H1 (cell line): ENCODE results near the gene CATSPERD. TPM values are rescaled to one million over a fixed set of nuclear protein-coding genes. Genes with fewer than 3 reads are reported as not detected.

ENCODE experiments used
- CHD7 ChIP-seq: fragments of 300-600 bp; sonication (generic); IDR thresholded peaks from 2 replicates; pipeline ENCODE4 v1.7.1; 2012; ENCODE audit warnings: low read length, moderate library complexity, mild to moderate bottlenecking, inconsistent platforms; ENCODE audit not compliant: insufficient replicate concordance
- POLR2A ChIP-seq, 2 experiments: IDR thresholded peaks; 1 replicate in 1 of 2; 2 replicates in 1 of 2; pipeline ENCODE4 v1.6.1; 2011; ENCODE audit warnings: low read depth in 2 of 2, low read length in 2 of 2, mild to moderate bottlenecking in 2 of 2; ENCODE audit errors: control extremely low read depth in 1 of 2
- SIN3A ChIP-seq, 2 experiments: IDR thresholded peaks in 1 of 2; conservative IDR thresholded peaks in 1 of 2; 2 replicates each; pipeline ENCODE4 v1.6.1; 2011 to 2012; ENCODE audit warnings: low read length in 2 of 2, improper control_type of control experiment in 1 of 2, low read depth in 1 of 2, mild to moderate bottlenecking in 1 of 2
- polyA plus RNA-seq, 7 experiments: library from polyadenylated mRNA; depleted of rRNA in 3 of 7; stranded (reverse) in 5 of 7; unstranded in 2 of 7; fragments of >200 nt in 5 of 7; fragments of 200-250 nt in 2 of 7; gene quantifications; 1 replicate in 5 of 7; 2 replicates in 1 of 7; 4 replicates in 1 of 7; pipeline versions ENCODE4 v1.2.1 to v1.2.3, GENCODE V29; 2011 to 2013; ENCODE audit warnings: missing spikeins in 2 of 7, mixed read lengths in 2 of 7
- total RNA-seq: library from RNA; stranded (reverse); fragmentation: NEBNext Ultra II Directional; extraction: Animal tissue kit (Norgen Biotek cat#: 25700); gene quantifications from 2 replicates; pipeline ENCODE4 v1.2.1, GENCODE V29; 2021

CATSPERD gene
- total and polyA plus RNA-seq, 2 of the 8 experiments (the other 6 are each of a cell fraction or from before 2014, with no cell fraction given) = 0.12 TPM; not detected in 1

GRCh38 chr19:5788422-5788821, 68.0 kb downstream of the CATSPERD start (continued):
- TF ChIP-seq CHD7 (no peak), POLR2A (IDR thresholded peaks at IDR 0.05; ENCODE audit: control extremely low read depth in 1 of 2, low read depth in 2 of 2, low read length in 2 of 2) (no peak), SIN3A (conservative IDR thresholded peaks at IDR 0.05 in 1 of 2, IDR thresholded peaks at IDR 0.05 in 1 of 2; ENCODE audit: low read depth in 1 of 2, low read length in 2 of 2) (no peak)
